HL-60 (cell line): Measurements from ENCODE around the gene PPFIA4.

Source experiments
- REST ChIP-seq: IDR thresholded peaks from 2 replicates; pipeline ENCODE4 v1.6.1; 2012; ENCODE audit warnings: low read depth; ENCODE audit not compliant: insufficient replicate concordance
- TF ChIP-seq, protein P1 (sequence below): IDR thresholded peaks from one replicate; pipeline ENCODE4 v1.5.1; 2011; ENCODE audit warnings: low read length, control low read depth, inconsistent platforms; ENCODE audit not compliant: insufficient read depth

DNA sequence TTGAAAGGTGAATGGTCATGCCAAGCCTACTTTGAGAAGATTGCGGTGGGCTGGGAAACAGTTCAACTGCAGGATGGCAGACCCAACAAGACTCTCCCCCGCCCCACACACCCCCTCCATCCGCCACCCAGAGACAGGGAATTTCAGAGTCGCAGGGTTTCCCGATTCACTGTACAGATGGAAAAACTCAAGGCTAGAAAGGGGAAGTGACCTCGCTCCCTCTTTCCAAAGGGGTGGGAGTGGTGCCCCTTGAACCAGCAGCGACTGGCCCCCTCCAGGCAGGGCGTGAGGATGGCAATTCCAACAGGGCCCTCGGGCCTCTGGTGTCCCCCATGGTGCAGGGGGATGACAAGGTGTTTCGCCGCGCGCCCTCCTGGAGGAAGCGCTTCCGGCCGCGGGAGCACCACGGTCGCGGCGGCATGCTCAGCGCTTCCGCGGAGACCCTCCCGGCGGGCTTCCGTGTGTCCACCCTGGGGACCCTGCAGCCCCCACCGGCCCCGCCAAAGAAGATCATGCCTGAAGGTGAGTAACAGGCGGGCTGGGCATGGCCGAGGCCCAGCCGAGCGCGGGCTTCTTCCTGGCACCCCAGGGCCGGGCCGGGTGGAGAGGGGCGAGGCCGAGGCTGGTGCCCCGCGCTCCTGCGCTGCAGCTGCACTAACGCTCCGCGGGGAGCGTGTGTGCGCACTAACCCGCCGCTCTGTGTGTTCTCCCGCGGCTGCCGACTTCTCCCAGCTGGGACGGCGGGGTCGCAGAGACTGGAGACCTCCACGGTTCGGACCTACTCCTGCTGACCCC is 49.1 kb downstream of the PPFIA4 start:
- TF ChIP-seq, protein P1, sequence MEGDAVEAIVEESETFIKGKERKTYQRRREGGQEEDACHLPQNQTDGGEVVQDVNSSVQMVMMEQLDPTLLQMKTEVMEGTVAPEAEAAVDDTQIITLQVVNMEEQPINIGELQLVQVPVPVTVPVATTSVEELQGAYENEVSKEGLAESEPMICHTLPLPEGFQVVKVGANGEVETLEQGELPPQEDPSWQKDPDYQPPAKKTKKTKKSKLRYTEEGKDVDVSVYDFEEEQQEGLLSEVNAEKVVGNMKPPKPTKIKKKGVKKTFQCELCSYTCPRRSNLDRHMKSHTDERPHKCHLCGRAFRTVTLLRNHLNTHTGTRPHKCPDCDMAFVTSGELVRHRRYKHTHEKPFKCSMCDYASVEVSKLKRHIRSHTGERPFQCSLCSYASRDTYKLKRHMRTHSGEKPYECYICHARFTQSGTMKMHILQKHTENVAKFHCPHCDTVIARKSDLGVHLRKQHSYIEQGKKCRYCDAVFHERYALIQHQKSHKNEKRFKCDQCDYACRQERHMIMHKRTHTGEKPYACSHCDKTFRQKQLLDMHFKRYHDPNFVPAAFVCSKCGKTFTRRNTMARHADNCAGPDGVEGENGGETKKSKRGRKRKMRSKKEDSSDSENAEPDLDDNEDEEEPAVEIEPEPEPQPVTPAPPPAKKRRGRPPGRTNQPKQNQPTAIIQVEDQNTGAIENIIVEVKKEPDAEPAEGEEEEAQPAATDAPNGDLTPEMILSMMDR: no peak
- no peak for TF ChIP-seq REST
